Smooth muscle cell of the coronary artery (primary cell): Measurements from ENCODE around the gene PAGR1. TPM values are rescaled to one million over a fixed set of nuclear protein-coding genes. Genes with fewer than 3 reads are reported as not detected.

ENCODE experiments used
- total RNA-seq: library from RNA; depleted of rRNA; stranded (reverse); fragments of >200 nt; gene quantifications from 2 replicates; pipeline ENCODE4 v1.2.3, GENCODE V29; 2014; ENCODE audit warnings: low replicate concordance

The PAGR1 gene
- 4.4 and 16.9 TPM in 2 replicates for total RNA-seq

DNA sequence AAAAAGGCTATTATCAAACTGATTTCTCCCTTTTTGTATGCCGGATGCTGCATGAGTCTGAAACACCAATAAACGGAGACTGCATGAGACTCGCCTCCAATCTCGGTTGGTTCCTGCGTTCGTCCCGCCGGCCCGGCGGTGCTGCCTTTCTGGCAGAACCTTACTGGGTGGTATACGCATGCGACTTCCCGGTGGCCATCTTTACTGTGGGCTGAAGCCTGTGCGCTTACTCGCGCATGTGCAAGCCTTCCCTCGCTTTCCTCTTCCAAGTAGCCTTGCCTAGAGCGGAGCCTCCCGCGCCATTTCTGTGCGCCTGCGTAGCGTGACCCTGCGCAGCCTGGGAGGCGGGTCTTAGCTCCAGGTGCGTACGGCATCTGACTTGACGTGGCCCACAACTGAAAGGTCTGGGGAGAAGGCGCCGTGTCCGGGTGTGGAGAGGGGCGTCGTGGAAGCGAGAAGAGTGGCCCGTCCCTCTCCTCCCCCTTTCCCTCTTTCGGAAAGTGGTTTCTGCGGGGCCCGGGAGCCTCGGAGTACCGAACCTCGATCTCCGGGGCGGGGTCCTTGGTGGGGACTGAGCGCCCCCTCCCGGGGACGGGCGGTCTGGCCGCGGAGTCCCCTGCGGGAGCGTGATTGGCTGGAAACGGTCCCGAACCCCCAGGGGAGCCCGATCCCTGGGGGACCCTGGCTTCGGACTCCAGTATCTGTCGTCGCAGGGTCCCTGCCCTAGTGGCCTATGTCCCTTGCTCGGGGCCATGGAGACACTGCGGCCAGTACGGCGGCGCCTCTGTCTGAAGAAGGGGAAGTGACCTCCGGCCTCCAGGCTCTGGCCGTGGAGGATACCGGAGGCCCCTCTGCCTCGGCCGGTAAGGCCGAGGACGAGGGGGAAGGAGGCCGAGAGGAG lies at the start of gene PAGR1:
TSS of gene PAGR1 (plus strand) at position 360 of the 901 bp plus-strand sequence. CDS start at position 734, 374 bp downstream.

DNA sequence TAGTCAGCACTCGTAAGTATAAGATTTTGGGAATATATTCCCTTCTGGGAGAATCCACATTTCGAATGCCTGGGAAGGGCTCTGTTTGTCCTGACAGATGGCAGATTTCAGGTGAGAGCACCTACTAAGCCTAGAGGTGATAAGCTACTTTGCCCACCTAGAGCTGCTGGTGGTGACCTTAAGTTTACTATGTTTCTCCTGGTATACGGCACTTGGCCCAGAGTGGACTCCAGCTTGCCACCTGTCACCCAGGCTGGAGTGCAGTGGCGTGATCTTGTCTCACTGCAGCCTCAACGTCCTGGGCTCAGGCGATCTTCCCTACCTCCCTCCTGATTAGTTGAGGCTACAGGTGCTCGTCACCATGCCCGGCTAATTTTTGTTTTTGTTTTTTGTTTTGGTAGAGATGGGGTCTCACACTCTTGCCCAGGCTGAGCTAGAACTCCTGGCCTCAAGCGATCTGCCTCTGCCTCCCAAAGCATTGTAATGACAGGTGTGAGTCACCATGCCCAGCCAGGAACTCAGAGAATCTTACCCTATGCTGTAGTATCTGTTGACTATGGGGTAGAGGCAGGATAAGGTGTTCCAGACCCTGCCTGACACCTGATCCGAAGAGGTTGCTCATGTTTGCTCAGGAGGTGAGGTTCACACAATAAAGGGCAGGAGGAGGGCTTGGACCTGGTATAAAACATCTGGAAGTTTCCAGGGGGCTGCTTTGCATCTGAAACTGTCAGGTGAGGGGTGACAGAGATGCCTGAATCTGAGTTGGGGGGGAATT lies 38.2 kb upstream of the PAGR1 start, which contains the start of gene ZG16:
TSS of gene ZG16 (plus strand) at position 681 of the 775 bp plus-strand sequence. CDS start 1,011 bp downstream, outside the sequence.

DNA sequence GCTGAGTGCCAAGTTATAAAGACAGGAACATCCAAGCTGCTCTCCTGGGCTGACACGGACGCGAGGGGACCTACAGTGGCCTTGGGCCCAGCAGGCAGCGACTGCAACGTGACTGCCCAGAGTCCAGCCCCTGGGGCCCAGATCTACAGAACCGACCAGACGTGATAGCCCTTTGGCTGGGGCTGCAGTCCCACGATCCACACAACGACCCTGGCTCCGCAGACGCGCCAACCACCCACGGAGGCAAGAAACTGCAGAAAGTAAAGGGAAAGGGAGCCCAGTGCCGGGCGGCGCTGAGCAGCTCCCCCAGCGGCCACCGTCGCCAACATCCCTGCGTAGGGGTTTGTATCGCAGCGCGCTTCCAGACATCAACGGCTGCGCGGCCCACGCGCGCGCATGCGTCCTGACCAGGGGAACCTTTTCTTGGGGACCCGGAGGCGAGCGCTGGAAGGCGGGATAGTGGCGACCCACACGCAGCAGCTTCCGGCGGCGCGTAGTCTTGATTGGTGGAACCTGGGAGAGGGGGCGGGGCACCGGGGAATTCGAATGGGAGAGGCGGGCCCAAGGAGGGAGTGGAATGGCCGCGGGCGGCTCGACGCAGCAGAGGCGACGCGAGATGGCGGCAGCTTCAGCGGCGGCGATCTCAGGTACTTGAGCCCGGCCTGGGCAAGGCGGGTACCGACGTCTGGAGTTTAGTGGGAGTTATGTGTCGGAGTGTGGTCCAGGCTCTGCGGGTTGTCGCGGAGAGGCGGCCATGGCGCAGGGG lies 25.6 kb upstream of the PAGR1 start, which contains the start of gene KIF22:
TSS of gene KIF22 (plus strand) at position 569 of the 766 bp plus-strand sequence. CDS start at position 578, 9 bp downstream.

DNA sequence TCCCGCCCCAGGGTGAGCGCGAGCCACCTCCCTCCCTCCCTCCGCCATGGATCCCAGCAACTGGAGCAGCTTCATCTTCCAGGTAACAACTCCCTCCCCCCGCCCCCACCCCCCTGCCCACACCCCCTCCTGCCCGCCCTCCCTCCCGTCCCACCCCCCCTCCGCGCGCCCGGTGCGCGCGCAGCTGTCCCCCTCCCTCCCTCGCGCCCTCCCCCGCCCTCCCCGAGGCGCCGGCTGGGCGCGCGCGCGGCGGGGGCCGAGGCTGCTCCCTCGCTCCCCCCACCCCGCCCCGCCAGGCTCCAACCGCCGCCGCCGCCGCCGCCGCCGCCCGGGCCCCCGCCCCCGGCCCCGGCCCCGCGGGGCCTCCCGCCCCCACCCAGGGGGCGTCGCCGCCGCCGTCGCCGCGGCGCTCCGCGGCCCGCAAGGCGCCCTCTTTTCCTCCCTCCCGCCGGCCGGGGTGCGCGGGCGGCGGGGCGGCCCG lies 9.8 kb upstream of the PAGR1 start, which contains the start of gene MAZ:
TSS of gene MAZ (plus strand) at position 431 of the 481 bp plus-strand sequence. CDS start 173 bp downstream, outside the sequence.

DNA sequence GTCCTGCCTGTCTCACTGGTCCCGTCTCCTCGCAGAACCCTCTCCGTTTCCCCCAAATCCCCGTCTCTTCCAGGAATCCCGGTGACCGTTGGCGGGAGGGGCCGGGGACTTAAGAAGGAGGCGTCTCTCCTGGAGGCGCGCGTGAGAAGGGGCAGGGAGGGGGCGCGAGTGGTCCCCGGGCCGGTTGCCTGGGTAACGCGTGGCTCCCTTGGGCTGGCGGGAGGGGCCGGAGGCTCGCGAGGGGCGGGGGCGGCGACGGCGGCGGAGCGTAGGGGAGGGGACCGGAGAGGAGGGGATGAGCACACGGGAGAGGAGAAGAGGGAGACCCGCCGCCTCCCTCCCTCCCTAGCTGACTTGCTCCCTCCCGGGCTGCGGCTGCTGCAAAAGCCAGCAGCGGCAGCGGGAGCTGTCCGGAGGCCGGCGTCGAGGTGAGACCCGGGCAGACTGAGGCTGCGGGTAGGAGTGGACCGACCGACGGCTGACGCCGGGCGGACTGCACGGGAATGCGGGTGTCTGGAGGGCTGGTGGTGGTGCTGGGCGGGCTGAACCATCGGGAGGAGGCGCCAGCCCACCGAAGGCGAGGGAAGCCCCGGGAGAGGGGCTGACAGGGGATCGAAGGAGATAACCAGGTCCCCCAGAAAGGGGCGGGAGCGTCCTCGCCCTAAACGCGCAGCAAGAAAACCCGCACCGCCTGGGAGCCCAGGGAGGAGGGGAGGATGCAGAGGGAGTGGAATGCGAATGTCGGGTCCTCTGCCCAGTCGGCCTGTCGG lies 3.9 kb upstream of the PAGR1 start, which contains the start of gene PRRT2:
TSS of gene PRRT2 (plus strand) at position 298 of the 770 bp plus-strand sequence. CDS start 862 bp downstream, outside the sequence.

DNA sequence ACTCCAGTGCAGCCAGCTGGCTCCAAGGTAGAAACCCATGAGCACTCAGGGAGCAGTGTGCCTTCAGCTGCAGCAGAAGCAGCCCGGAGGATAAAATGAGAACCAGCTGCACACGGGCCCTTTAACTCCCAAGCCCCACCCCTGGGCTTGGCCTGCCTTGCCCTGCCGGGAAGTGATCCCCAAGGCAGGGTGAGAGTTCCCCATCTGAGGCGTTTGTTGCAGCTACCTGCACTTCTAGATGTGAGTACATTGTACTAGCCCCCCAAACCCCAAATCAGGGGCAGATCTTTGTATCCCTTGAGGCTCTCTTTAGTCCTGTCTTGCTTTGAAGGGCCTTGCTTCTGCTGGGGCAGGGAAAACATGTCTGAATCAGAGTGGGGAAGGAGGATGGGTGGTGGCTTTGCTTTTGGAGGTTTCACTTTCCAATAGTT lies 4.3 kb downstream of the PAGR1 start, which contains the start of gene MVP:
TSS of gene MVP (plus strand) at position 192 of the 431 bp plus-strand sequence. CDS start 10,088 bp downstream, outside the sequence.

DNA sequence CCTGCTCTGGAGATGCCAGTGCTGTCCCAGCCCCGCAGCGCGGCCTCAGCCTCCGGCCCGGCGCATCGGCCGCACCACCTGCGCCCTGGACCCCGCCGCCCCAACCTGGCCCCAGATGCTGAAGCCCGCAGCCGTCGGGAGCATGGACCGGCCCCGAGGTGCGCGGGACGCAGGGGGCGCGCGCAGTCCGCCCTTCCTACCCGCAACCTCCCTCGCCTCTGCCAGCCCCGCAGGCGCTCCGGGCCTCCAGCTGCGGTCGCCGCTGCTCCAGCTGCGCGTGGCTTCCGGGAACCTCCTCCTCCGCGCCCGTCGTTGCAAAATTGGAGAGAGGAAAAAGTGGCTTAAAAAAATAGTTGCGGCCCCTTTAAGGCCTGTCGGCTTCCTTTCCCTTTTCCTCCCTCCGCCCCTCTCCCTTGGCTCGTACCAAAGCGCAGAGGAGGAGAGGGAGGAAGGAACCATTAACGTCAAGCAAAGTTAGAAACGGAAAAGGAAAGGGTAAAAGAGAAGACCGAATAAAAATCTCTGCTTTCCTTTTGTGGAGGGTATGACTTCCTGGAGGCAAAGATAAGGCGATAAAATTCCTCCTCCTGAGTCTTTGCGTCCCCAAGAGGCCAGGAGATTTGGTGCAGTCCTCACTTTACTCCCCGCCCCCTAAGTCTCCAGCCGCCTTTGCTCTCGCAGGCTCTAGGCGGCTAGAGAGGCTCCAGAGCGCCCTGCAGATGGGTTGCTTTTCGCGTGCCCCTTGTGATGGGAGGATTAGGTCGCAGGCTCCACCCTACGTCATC lies 47.1 kb downstream of the PAGR1 start, which contains the start of gene CDIPT:
TSS of gene CDIPT (minus strand) at position 343 of the 785 bp plus-strand sequence. CDS start 369 bp downstream, outside the sequence.

Other genes with a start within 250 kb of the PAGR1 start
- gene SPN, start 152.9 kb upstream of the PAGR1 start, total RNA-seq, result under 0.01 TPM in 1 of 2 replicates, not detected in the other
- gene QPRT, start 137.0 kb upstream of the PAGR1 start, total RNA-seq, result 5.3 and 14.7 TPM in 2 replicates
- not detected in 2 replicates for gene C16orf54, start 70.2 kb upstream of the PAGR1 start, total RNA-seq
- not detected in 2 replicates for gene ZG16, start 37.9 kb upstream of the PAGR1 start, total RNA-seq
- gene KIF22, start 25.4 kb upstream of the PAGR1 start, total RNA-seq, result 8.4 and 20.4 TPM in 2 replicates
- gene MAZ, start 9.6 kb upstream of the PAGR1 start, total RNA-seq, result 166 and 189 TPM in 2 replicates
- gene PRRT2, start 4.0 kb upstream of the PAGR1 start, total RNA-seq, result 0.38 and 1.6 TPM in 2 replicates
- gene MVP, start 4.3 kb downstream of the PAGR1 start, total RNA-seq, result 281 and 542 TPM in 2 replicates
- gene CDIPT, start 47.1 kb downstream of the PAGR1 start, total RNA-seq, result 65.0 and 80.7 TPM in 2 replicates
- 2.3 and 6.6 TPM in 2 replicates for gene SEZ6L2, start 83.4 kb downstream of the PAGR1 start, total RNA-seq
- 3.4 and 13.5 TPM in 2 replicates for gene ASPHD1, start 84.3 kb downstream of the PAGR1 start, total RNA-seq
- gene KCTD13, start 110.1 kb downstream of the PAGR1 start, total RNA-seq, result 4.9 and 5.7 TPM in 2 replicates
- gene TMEM219, start 145.9 kb downstream of the PAGR1 start, total RNA-seq, result 47.5 and 77.3 TPM in 2 replicates
- 36.0 and 45.1 TPM in 2 replicates for gene TAOK2, start 157.7 kb downstream of the PAGR1 start, total RNA-seq
- 5.9 and 6.8 TPM in 2 replicates for gene HIRIP3, start 179.5 kb downstream of the PAGR1 start, total RNA-seq
- 11.5 and 13.8 TPM in 2 replicates for gene INO80E, start 180.1 kb downstream of the PAGR1 start, total RNA-seq
- 0.08 and 0.23 TPM in 2 replicates for gene DOC2A, start 194.9 kb downstream of the PAGR1 start, total RNA-seq
- gene C16orf92, start 207.0 kb downstream of the PAGR1 start, total RNA-seq, result not detected in 2 replicates
- gene TLCD3B, start 215.1 kb downstream of the PAGR1 start, total RNA-seq, result not detected in 2 replicates
- 454 and 683 TPM in 2 replicates for gene ALDOA, start 249.6 kb downstream of the PAGR1 start, total RNA-seq